Brain microvascular endothelial cell (primary cell): ENCODE measurements around the gene GGTA1.
A peak's percentile ranks its signal among the peaks of the same experiment; 100 is the strongest.

Experiments
- DNase-seq: peaks from one replicate; pipeline ENCODE4 v3.0.0-alpha.2; 2020
- H3K27ac ChIP-seq: fragments of 250-450 bp; sonication (Bioruptor Pico); 2 replicates; pipeline ENCODE4 v1.5.1; 2020; ENCODE audit warnings: mild to moderate bottlenecking, moderate library complexity
- H3K27me3 ChIP-seq: fragments of 250-450 bp; sonication (Bioruptor Pico); replicated peaks from 2 replicates; pipeline ENCODE4 v1.5.1; 2020; ENCODE audit warnings: mild to moderate bottlenecking
- H3K36me3 ChIP-seq: fragments of 250-450 bp; sonication (Bioruptor Pico); replicated peaks from 2 replicates; pipeline ENCODE4 v1.5.1; 2020; ENCODE audit warnings: mild to moderate bottlenecking
- H3K4me3 ChIP-seq: 2 replicates; pipeline ENCODE4 v1.5.1; 2011; ENCODE audit warnings: low read depth, mild to moderate bottlenecking, control low read depth, low read length, moderate library complexity
- in situ Hi-C: cut with HindIII; loops from 2 replicates; pipeline ENCODE4 v1.10.0; 2017; ENCODE audit warnings: low sequenced_read_pairs, low pct_ligation_motif_present
- TF ChIP-seq, protein P1 (sequence below): IDR thresholded peaks from 2 replicates; pipeline ENCODE4 v1.5.1; 2011; ENCODE audit warnings: low read depth, mild to moderate bottlenecking, moderate library complexity, low read length, control low read depth, inconsistent platforms; ENCODE audit errors: missing control alignments

The GGTA1 gene

DNA sequence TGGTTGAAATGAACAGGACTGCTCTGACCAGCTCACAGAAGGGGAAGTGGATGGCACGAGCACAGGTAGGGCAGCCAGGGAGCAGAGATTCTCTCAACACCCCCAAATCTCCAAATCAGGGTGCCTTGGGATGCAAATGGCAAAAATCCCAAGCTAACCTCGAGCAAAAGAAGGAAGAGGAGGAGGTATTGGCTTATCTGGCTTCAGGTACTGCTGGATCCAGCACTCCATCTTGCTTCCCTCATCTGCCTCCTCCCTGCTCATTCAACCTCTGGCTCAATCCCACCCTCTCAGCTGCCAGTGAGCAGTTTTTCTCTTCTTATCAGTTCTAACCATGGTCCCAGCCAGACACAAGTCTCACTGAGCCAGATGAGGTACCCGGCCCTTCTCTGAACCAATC lies 41.6 kb upstream of the GGTA1 start:
- no peak overlapping the region for H3K4me3 ChIP-seq

GRCh38 chr9:121538221-121538620 lies 38.6 kb upstream of the GGTA1 start:
- Histone ChIP-seq H3K27me3 (no peaks in the 10 kb centered on the region), H3K36me3 (no peaks in the 10 kb centered on the region), H3K27ac (no peak overlapping the region), H3K4me3 (no peak overlapping the region)
- in situ Hi-C loops = no loop called here
- DNase-seq = no peak
- TF ChIP-seq, protein P1, sequence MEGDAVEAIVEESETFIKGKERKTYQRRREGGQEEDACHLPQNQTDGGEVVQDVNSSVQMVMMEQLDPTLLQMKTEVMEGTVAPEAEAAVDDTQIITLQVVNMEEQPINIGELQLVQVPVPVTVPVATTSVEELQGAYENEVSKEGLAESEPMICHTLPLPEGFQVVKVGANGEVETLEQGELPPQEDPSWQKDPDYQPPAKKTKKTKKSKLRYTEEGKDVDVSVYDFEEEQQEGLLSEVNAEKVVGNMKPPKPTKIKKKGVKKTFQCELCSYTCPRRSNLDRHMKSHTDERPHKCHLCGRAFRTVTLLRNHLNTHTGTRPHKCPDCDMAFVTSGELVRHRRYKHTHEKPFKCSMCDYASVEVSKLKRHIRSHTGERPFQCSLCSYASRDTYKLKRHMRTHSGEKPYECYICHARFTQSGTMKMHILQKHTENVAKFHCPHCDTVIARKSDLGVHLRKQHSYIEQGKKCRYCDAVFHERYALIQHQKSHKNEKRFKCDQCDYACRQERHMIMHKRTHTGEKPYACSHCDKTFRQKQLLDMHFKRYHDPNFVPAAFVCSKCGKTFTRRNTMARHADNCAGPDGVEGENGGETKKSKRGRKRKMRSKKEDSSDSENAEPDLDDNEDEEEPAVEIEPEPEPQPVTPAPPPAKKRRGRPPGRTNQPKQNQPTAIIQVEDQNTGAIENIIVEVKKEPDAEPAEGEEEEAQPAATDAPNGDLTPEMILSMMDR = peak; percentile 8

More for the DNA sequence above, 41.6 kb upstream of the GGTA1 start:
- in situ Hi-C loops = no loop called here
- no peaks in the 10 kb centered on the region for H3K36me3 ChIP-seq
- H3K27me3 ChIP-seq = no peaks in the 10 kb centered on the region
- TF ChIP-seq, protein P1 = no peak
- no peak overlapping the region for H3K27ac ChIP-seq
- DNase-seq = no peak

GRCh38 chr9:121537283-121537682 lies 37.6 kb upstream of the GGTA1 start:
- TF ChIP-seq, protein P1 = no peak
- no peak for DNase-seq
- Histone ChIP-seq H3K27me3 (no peaks in the 10 kb centered on the region), H3K4me3 (no peak overlapping the region), H3K36me3 (no peaks in the 10 kb centered on the region), H3K27ac (no peak overlapping the region)
- in situ Hi-C loops = no loop called here

DNA sequence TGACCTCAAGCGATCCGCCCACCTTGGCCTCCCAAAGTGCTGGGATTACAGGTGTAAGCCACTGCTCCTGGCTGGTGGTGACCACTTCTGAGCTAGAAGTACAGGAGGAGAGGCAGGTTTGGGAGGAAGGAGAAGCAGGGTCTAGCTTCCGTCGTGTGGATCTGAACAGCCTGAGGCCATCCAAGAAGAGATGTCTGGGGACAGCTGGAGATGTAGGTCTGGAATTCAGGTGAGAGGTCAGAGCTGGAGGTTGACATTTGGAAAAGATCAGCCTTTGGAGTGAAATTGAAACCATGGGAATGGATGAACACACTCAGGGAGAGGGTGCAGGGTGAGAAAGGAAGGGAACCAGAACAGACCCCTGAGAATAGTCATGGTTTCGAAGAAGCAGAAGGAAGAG lies 33.2 kb upstream of the GGTA1 start:
- H3K4me3 ChIP-seq = no peak overlapping the region

GRCh38 chr9:121529237-121529987 lies 29.8 kb upstream of the GGTA1 start:
- in situ Hi-C loops = no loop called here
- TF ChIP-seq, protein P1 = no peak
- peak; percentile 90 for DNase-seq
- no peak overlapping the region for H3K4me3 ChIP-seq
- H3K27ac ChIP-seq = peak overlapping the region; percentile 50
- H3K27me3 ChIP-seq = no peaks in the 10 kb centered on the region
- no peaks in the 10 kb centered on the region for H3K36me3 ChIP-seq

More for the DNA sequence above, 33.2 kb upstream of the GGTA1 start:
- Histone ChIP-seq H3K36me3 (no peaks in the 10 kb centered on the region), H3K27me3 (no peaks in the 10 kb centered on the region), H3K27ac (no peak overlapping the region)
- no peak for DNase-seq
- in situ Hi-C loops = no loop called here
- TF ChIP-seq, protein P1 = no peak

DNA sequence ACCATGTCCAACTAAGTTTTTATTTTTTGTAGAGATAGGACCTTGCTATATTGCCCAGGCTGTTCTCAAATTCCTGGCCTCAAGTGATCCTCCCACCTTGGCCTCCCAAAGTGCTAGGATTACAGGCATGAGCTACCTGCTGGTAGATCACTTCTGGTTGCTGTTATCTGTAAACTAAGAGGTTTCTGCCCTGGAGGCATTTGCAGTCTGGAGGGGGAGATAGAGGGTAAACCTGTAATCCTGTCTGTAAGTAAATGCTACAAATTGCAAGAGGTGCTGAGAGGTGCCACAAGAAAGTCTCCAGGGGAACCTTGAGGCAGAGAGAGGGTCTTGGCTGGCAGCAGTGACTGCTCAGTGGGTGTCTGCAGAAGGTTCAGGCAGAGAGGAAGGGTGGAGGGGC lies 29.0 kb upstream of the GGTA1 start:
- TF ChIP-seq, protein P1 = no peak
- Histone ChIP-seq H3K27me3 (no peaks in the 10 kb centered on the region), H3K27ac (no peak overlapping the region), H3K4me3 (no peak overlapping the region), H3K36me3 (no peaks in the 10 kb centered on the region)
- DNase-seq = no peak
- in situ Hi-C loops = no loop called here
